Bronchial epithelial cell (primary cell): Measurements from ENCODE around the gene HOMER3. TPM values are rescaled to one million over a fixed set of nuclear protein-coding genes. Genes with fewer than 3 reads are reported as not detected.
"Not testable (repeated sequence)": the region's sequence is repeated elsewhere in the genome, so short reads cannot be mapped to it uniquely, and the experiment has no call there.

Source experiments
- DNase-seq: peaks from one replicate; pipeline ENCODE4 v3.0.0-alpha.2; 2010; ENCODE audit warnings: low read depth
- FAIRE-seq: peaks from 2 replicates; lab custom pipeline; 2011; peaks lifted over from hg19 to GRCh38; lab: Jason Lieb, UNC
- H3K27me3 ChIP-seq: 2 replicates; pipeline ENCODE4 v1.5.1; 2011; ENCODE audit warnings: low read length; ENCODE audit not compliant: control insufficient read depth, insufficient read depth
- H3K36me3 ChIP-seq: 2 replicates; pipeline ENCODE4 v1.5.1; 2011; ENCODE audit warnings: low read length; ENCODE audit not compliant: control insufficient read depth, insufficient read depth
- H3K4me3 ChIP-seq: 2 replicates; pipeline ENCODE4 v1.5.1; 2011; ENCODE audit warnings: mild to moderate bottlenecking, low read depth, low read length, control low read depth
- CTCF ChIP-seq: IDR thresholded peaks from 2 replicates; pipeline ENCODE4 v1.5.1; 2011; ENCODE audit warnings: mild to moderate bottlenecking, moderate library complexity, low read length, control low read depth, inconsistent platforms; ENCODE audit not compliant: insufficient read depth, severe bottlenecking
- total RNA-seq: library from RNA; depleted of rRNA; stranded (reverse); fragments of >200 nt; gene quantifications from 2 replicates; pipeline ENCODE4 v1.2.1, GENCODE V29; 2014

The HOMER3 gene
- total RNA-seq, 1 donor from 2014 or later = 129 TPM

- peaks cover 34% of the 10 kb centered on the region for H3K36me3 ChIP-seq
Observed at GRCh38 chr19:18905513-18906236, 35.3 kb downstream of the HOMER3 start.

GRCh38 chr19:18905058-18905456 lies 36.0 kb downstream of the HOMER3 start:
- no peak overlapping the region for H3K4me3 ChIP-seq
- H3K36me3 ChIP-seq = peaks cover 33% of the 10 kb centered on the region
- no peak for DNase-seq
- TF ChIP-seq CTCF = no peak
- no peak for FAIRE-seq
- no peaks in the 10 kb centered on the region for H3K27me3 ChIP-seq

More at GRCh38 chr19:18905513-18906236, 35.3 kb downstream of the HOMER3 start:
- FAIRE-seq (no peak), DNase-seq (no peak)
- no peak overlapping the region for H3K4me3 ChIP-seq
- no peaks in the 10 kb centered on the region for H3K27me3 ChIP-seq
- TF ChIP-seq CTCF = no peak

- TF ChIP-seq CTCF = no peak
- no peak for DNase-seq
- H3K36me3 ChIP-seq = peaks cover 30% of the 10 kb centered on the region
Observed at GRCh38 chr19:18904334-18905057, 36.5 kb downstream of the HOMER3 start.

DNA sequence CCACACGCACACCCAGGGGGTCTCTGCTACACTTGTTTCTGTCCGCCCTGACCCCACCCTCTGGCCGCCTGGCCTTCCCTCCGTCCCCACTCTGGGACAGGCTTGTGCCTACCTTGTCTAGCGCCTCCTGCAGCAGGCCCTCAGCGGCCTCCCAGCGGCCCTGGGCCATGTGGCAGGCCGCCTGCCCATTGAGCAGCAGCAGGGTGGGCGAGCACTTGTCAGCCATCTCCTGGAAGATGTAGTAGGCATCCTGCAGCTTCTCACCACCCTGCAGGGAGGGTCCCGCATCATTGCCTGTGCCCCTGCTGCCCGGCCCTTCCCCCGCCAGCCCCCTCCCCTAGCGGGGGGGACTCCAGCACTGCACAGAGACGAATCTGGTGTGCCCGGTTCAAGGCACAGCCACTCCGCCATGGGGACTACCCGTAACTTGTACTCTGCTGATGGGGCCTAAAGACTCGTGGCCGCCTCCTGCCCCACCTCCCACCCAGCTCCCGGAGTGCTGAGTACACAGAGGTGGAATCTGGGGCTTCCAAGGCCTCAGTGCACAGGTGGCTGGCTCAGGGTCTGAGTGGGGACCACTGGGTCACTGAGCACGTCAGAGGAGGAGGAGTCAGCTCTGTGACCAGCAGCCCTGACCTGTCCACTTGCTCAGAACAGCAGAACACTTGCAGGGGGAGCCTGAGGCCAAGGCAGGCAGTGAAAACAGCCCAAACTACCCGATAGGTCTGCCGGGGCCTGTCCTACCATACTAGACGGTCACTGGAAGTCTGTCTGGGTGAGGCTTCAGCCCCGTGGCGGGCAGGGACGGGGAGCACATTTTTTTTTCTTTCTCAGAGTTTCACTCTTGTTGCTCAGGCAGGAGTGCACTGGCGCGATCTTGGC lies 37.6 kb downstream of the HOMER3 start:
- DNase-seq = no peak
- Histone ChIP-seq H3K27me3 (no peaks in the 10 kb centered on the region), H3K4me3 (no peak overlapping the region), H3K36me3 (peaks cover 28% of the 10 kb centered on the region)
- TF ChIP-seq CTCF = no peak
- FAIRE-seq = peak; percentile 47

More at GRCh38 chr19:18904334-18905057, 36.5 kb downstream of the HOMER3 start:
- FAIRE-seq = no peak
- H3K27me3 ChIP-seq = no peaks in the 10 kb centered on the region
- no peak overlapping the region for H3K4me3 ChIP-seq

GRCh38 chr19:18902519-18902918 lies 38.5 kb downstream of the HOMER3 start:
- not testable (repeated sequence) for DNase-seq, FAIRE-seq, H3K4me3 ChIP-seq, H3K27me3 ChIP-seq
- H3K36me3 ChIP-seq = peaks cover 25% of the 10 kb centered on the region

GRCh38 chr19:18901491-18901890 lies 39.5 kb downstream of the HOMER3 start:
- TF ChIP-seq CTCF = no peak
- Histone ChIP-seq H3K36me3 (peaks cover 20% of the 10 kb centered on the region), H3K27me3 (peaks cover 2% of the 10 kb centered on the region), H3K4me3 (no peak overlapping the region)
- DNase-seq (no peak), FAIRE-seq (no peak)
